HAP-1 (cell line): ENCODE data around the gene YIF1A.
A peak's percentile ranks its signal among the peaks of the same experiment; 100 is the strongest.

ENCODE experiments used
- DNase-seq, 2 experiments: peaks; one replicate each; pipeline ENCODE4 v3.0.0-alpha.2; 2016 to 2020; ENCODE audit warnings: low spot score in 2 of 2
- H3K27me3 ChIP-seq: fragments of 250-450 bp; sonication (Bioruptor Pico); 2 replicates; pipeline ENCODE4 v1.5.1; 2020; ENCODE audit warnings: low read depth, mild to moderate bottlenecking, moderate library complexity
- H3K36me3 ChIP-seq: fragments of 250-450 bp; sonication (Bioruptor Pico); replicated peaks from 2 replicates; pipeline ENCODE4 v1.5.1; 2020; ENCODE audit warnings: mild to moderate bottlenecking
- H3K4me1 ChIP-seq: fragments of 250-450 bp; sonication (Bioruptor Pico); 2 replicates; pipeline ENCODE4 v1.5.1; 2020; ENCODE audit warnings: mild to moderate bottlenecking
- H3K4me3 ChIP-seq: fragments of 250-450 bp; sonication (Bioruptor Pico); 2 replicates; pipeline ENCODE4 v1.5.1; 2020; ENCODE audit warnings: mild to moderate bottlenecking, moderate library complexity
- H3K9me3 ChIP-seq: fragments of 250-450 bp; sonication (Bioruptor Pico); 2 replicates; pipeline ENCODE4 v1.5.1; 2020; ENCODE audit warnings: mild to moderate bottlenecking, moderate library complexity
- in situ Hi-C: fragments of 300-500 bp; cut with MboI; formaldehyde crosslinking; loops from 3 replicates; pipeline ENCODE4 v1.14.3; 2020; ENCODE audit warnings: low sequenced_read_pairs, inconsistent platforms, mixed read lengths

The YIF1A gene

GRCh38 chr11:66268244-66268951, 20.5 kb downstream of the YIF1A start, which contains the start of gene RAB1B:
Gene RAB1B, plus strand, starts transcription at chr11:66268639. Its CDS starts 41 bp downstream, at chr11:66268680.
- H3K36me3 ChIP-seq = peaks cover 41% of the 10 kb centered on the region
- no peaks in the 10 kb centered on the region for H3K27me3 ChIP-seq
- H3K4me1 ChIP-seq = peaks cover 8% of the 10 kb centered on the region
- peak; percentile 99 for DNase-seq
- H3K4me3 ChIP-seq = peak within 1 kb of the TSS; percentile 94
- H3K9me3 ChIP-seq = no peaks in the 10 kb centered on the region
- in situ Hi-C loops = no loop called here

- peaks cover 39% of the 10 kb centered on the region for H3K36me3 ChIP-seq
- no peaks in the 10 kb centered on the region for H3K9me3 ChIP-seq
- in situ Hi-C loops = no loop called here
- peaks cover 8% of the 10 kb centered on the region for H3K4me1 ChIP-seq
- DNase-seq = peak; percentile 70 to 93
- H3K4me3 ChIP-seq = peak overlapping the region; percentile 94
- no peaks in the 10 kb centered on the region for H3K27me3 ChIP-seq
Observed at GRCh38 chr11:66267379-66268243, 21.3 kb downstream of the YIF1A start.

- Histone ChIP-seq H3K4me1 (peaks cover 8% of the 10 kb centered on the region), H3K4me3 (peak overlapping the region; percentile 94), H3K36me3 (peaks cover 39% of the 10 kb centered on the region), H3K9me3 (no peaks in the 10 kb centered on the region), H3K27me3 (no peaks in the 10 kb centered on the region)
- in situ Hi-C loops = no loop called here
- no peak for DNase-seq
Observed at GRCh38 chr11:66267039-66267378, 21.9 kb downstream of the YIF1A start.

GRCh38 chr11:66266378-66267038, 22.4 kb downstream of the YIF1A start:
- H3K4me1 ChIP-seq = peaks cover 8% of the 10 kb centered on the region
- in situ Hi-C loops = no loop called here
- no peak overlapping the region; the same call in 1 of the 2 replicates for H3K4me3 ChIP-seq
- H3K9me3 ChIP-seq = no peaks in the 10 kb centered on the region
- no peaks in the 10 kb centered on the region for H3K27me3 ChIP-seq
- peaks cover 42% of the 10 kb centered on the region for H3K36me3 ChIP-seq
- DNase-seq = no peak

GRCh38 chr11:66265531-66266377, 23.2 kb downstream of the YIF1A start:
- Histone ChIP-seq H3K4me3 (no peak overlapping the region), H3K36me3 (peaks cover 45% of the 10 kb centered on the region), H3K27me3 (no peaks in the 10 kb centered on the region), H3K4me1 (peaks cover 8% of the 10 kb centered on the region), H3K9me3 (no peaks in the 10 kb centered on the region)
- in situ Hi-C loops = no loop called here
- no peak for DNase-seq

- no peaks in the 10 kb centered on the region for H3K9me3 ChIP-seq
- peak in 1 of 2 experiments; percentile 68 for DNase-seq
- H3K4me3 ChIP-seq = no peak overlapping the region
- peaks cover 52% of the 10 kb centered on the region for H3K36me3 ChIP-seq
- in situ Hi-C loops = no loop called here
- H3K27me3 ChIP-seq = no peaks in the 10 kb centered on the region
- H3K4me1 ChIP-seq = peaks cover 8% of the 10 kb centered on the region
Observed at GRCh38 chr11:66264914-66265313, 24.0 kb downstream of the YIF1A start.

- Histone ChIP-seq H3K36me3 (peaks cover 56% of the 10 kb centered on the region), H3K4me3 (no peak overlapping the region), H3K27me3 (no peaks in the 10 kb centered on the region), H3K4me1 (peaks cover 7% of the 10 kb centered on the region), H3K9me3 (no peaks in the 10 kb centered on the region)
- in situ Hi-C loops = no loop called here
- no peak for DNase-seq
Observed at GRCh38 chr11:66264383-66264782, 24.6 kb downstream of the YIF1A start.

GRCh38 chr11:66263785-66264184, 25.2 kb downstream of the YIF1A start:
- in situ Hi-C loops = no loop called here
- peaks cover 9% of the 10 kb centered on the region for H3K4me1 ChIP-seq
- no peaks in the 10 kb centered on the region for H3K27me3 ChIP-seq
- no peaks in the 10 kb centered on the region for H3K9me3 ChIP-seq
- H3K36me3 ChIP-seq = peaks cover 61% of the 10 kb centered on the region
- no peak for DNase-seq
- H3K4me3 ChIP-seq = no peak overlapping the region

- no peak for DNase-seq
- Histone ChIP-seq H3K4me1 (peaks cover 12% of the 10 kb centered on the region), H3K36me3 (peaks cover 61% of the 10 kb centered on the region), H3K9me3 (no peaks in the 10 kb centered on the region), H3K27me3 (no peaks in the 10 kb centered on the region), H3K4me3 (no peak overlapping the region)
- in situ Hi-C loops = no loop called here
Observed at GRCh38 chr11:66263231-66263630, 25.7 kb downstream of the YIF1A start.

- no peak for DNase-seq
- in situ Hi-C loops = no loop called here
- H3K36me3 ChIP-seq = peaks cover 61% of the 10 kb centered on the region
- no peak overlapping the region for H3K4me3 ChIP-seq
- H3K4me1 ChIP-seq = peaks cover 9% of the 10 kb centered on the region
- H3K27me3 ChIP-seq = no peaks in the 10 kb centered on the region
- no peaks in the 10 kb centered on the region for H3K9me3 ChIP-seq
Observed at GRCh38 chr11:66262696-66263095, 26.2 kb downstream of the YIF1A start.

- no peaks in the 10 kb centered on the region for H3K27me3 ChIP-seq
- peaks cover 9% of the 10 kb centered on the region for H3K4me1 ChIP-seq
- in situ Hi-C loops = no loop called here
- peaks cover 61% of the 10 kb centered on the region for H3K36me3 ChIP-seq
- no peak for DNase-seq
- no peak overlapping the region for H3K4me3 ChIP-seq
- no peaks in the 10 kb centered on the region for H3K9me3 ChIP-seq
Observed at GRCh38 chr11:66262191-66262590, 26.8 kb downstream of the YIF1A start.

- Histone ChIP-seq H3K36me3 (peaks cover 54% of the 10 kb centered on the region), H3K27me3 (no peaks in the 10 kb centered on the region), H3K4me3 (no peak overlapping the region), H3K9me3 (no peaks in the 10 kb centered on the region), H3K4me1 (peaks cover 11% of the 10 kb centered on the region)
- no peak for DNase-seq
- in situ Hi-C loops = no loop called here
Observed at GRCh38 chr11:66261578-66261977, 27.4 kb downstream of the YIF1A start.

- Histone ChIP-seq H3K4me3 (no peak overlapping the region), H3K9me3 (no peaks in the 10 kb centered on the region), H3K36me3 (peaks cover 44% of the 10 kb centered on the region), H3K4me1 (peaks cover 11% of the 10 kb centered on the region), H3K27me3 (no peaks in the 10 kb centered on the region)
- in situ Hi-C loops = no loop called here
- no peak for DNase-seq
Observed at GRCh38 chr11:66259956-66260355, 29.0 kb downstream of the YIF1A start.
